GM23248 (cell line): ENCODE data around the gene FBF1. TPM values are rescaled to one million over a fixed set of nuclear protein-coding genes. Genes with fewer than 3 reads are reported as not detected.

ENCODE experiments used
- DNase-seq: peaks from one replicate; pipeline ENCODE4 v3.0.0-alpha.2; 2015
- H2AFZ ChIP-seq: fragments of 200-600 bp; sonication (generic); 2 replicates; pipeline ENCODE4 v1.6.1; 2016; ENCODE audit warnings: antibody characterized with exemption
- H3F3A ChIP-seq: fragments of 200-600 bp; sonication (generic); 2 replicates; pipeline ENCODE4 v1.6.1; 2016; ENCODE audit warnings: mild to moderate bottlenecking, antibody characterized with exemption, mixed run types; ENCODE audit not compliant: insufficient read depth
- H3K27ac ChIP-seq: fragments of 200-600 bp; sonication (generic); 2 replicates; pipeline ENCODE4 v1.5.1; 2016; ENCODE audit warnings: mild to moderate bottlenecking
- H3K27me3 ChIP-seq: fragments of 200-600 bp; sonication (generic); replicated peaks from 2 replicates; pipeline ENCODE4 v1.6.1; 2016; ENCODE audit warnings: mild to moderate bottlenecking; ENCODE audit not compliant: insufficient read depth
- H3K36me3 ChIP-seq: fragments of 200-600 bp; sonication (generic); 2 replicates; pipeline ENCODE4 v1.6.1; 2016; ENCODE audit warnings: low read depth, mild to moderate bottlenecking
- H3K4me1 ChIP-seq: fragments of 200-600 bp; sonication (generic); 2 replicates; pipeline ENCODE4 v1.6.1; 2016; ENCODE audit warnings: mild to moderate bottlenecking; ENCODE audit not compliant: insufficient read depth
- H3K4me2 ChIP-seq: fragments of 200-600 bp; sonication (generic); one replicate; pipeline ENCODE4 v1.6.1; 2016; ENCODE audit warnings: mild to moderate bottlenecking; ENCODE audit not compliant: unreplicated experiment
- H3K4me3 ChIP-seq: fragments of 200-600 bp; sonication (generic); 2 replicates; pipeline ENCODE4 v1.5.1; 2016; ENCODE audit warnings: mild to moderate bottlenecking
- H3K79me2 ChIP-seq: fragments of 200-600 bp; sonication (generic); 2 replicates; pipeline ENCODE4 v1.6.1; 2016; ENCODE audit warnings: mild to moderate bottlenecking; ENCODE audit not compliant: insufficient read depth
- H3K9ac ChIP-seq: fragments of 200-600 bp; sonication (generic); 2 replicates; pipeline ENCODE4 v1.6.1; 2016; ENCODE audit warnings: mild to moderate bottlenecking
- H3K9me2 ChIP-seq: fragments of 200-600 bp; sonication (generic); 2 replicates; pipeline ENCODE4 v1.6.1; 2016; ENCODE audit warnings: mixed run types, mild to moderate bottlenecking, moderate library complexity; ENCODE audit not compliant: insufficient read depth
- H3K9me3 ChIP-seq: fragments of 200-600 bp; sonication (generic); one replicate; pipeline ENCODE4 v1.6.1; 2017; ENCODE audit warnings: low read depth
- H4K20me1 ChIP-seq: fragments of 200-600 bp; sonication (generic); 2 replicates; pipeline ENCODE4 v1.6.0; 2016; ENCODE audit not compliant: insufficient read depth
- EZH2 ChIP-seq: fragments of 200-600 bp; sonication (generic); IDR thresholded peaks from 2 replicates; pipeline ENCODE4 v1.6.1; 2018; ENCODE audit warnings: antibody characterized with exemption, mild to moderate bottlenecking; ENCODE audit not compliant: insufficient read depth, poor library complexity, severe bottlenecking
- EZH2phosphoT487 ChIP-seq: fragments of 200-600 bp; sonication (generic); IDR thresholded peaks from 2 replicates; pipeline ENCODE4 v1.6.1; 2018; ENCODE audit warnings: antibody characterized with exemption, moderate library complexity, mild to moderate bottlenecking, low read depth; ENCODE audit not compliant: insufficient read depth
- WGBS, 2 experiments: methylation state at CpG; one replicate each; pipeline ENCODE4 v1.1.6; 2015 to 2017; ENCODE audit warnings: low lambda C conversion rate in 2 of 2, low coverage in 1 of 2; ENCODE audit errors: missing lambda C conversion rate in 2 of 2; 5-methylcytosine and 5-hydroxymethylcytosine counted together
- in situ Hi-C: fragments of 300-500 bp; cut with MboI; formaldehyde crosslinking; loops from 2 replicates; pipeline ENCODE4 v1.15.0; 2020
- polyA plus RNA-seq: library from polyadenylated mRNA; unstranded; fragments of >200 nt; fragmentation: Nextera tagmentation; extraction: Ambion mirVana; gene quantifications from 2 replicates; pipeline ENCODE4 v1.2.1, GENCODE V29; 2016
- total RNA-seq: library from RNA; depleted of rRNA; stranded (reverse); fragments of >200 nt; shearing (Covaris generic); gene quantifications from 2 replicates; pipeline ENCODE4 v1.2.3, GENCODE V29; 2014; rRNA removed

FBF1 gene, protein sequence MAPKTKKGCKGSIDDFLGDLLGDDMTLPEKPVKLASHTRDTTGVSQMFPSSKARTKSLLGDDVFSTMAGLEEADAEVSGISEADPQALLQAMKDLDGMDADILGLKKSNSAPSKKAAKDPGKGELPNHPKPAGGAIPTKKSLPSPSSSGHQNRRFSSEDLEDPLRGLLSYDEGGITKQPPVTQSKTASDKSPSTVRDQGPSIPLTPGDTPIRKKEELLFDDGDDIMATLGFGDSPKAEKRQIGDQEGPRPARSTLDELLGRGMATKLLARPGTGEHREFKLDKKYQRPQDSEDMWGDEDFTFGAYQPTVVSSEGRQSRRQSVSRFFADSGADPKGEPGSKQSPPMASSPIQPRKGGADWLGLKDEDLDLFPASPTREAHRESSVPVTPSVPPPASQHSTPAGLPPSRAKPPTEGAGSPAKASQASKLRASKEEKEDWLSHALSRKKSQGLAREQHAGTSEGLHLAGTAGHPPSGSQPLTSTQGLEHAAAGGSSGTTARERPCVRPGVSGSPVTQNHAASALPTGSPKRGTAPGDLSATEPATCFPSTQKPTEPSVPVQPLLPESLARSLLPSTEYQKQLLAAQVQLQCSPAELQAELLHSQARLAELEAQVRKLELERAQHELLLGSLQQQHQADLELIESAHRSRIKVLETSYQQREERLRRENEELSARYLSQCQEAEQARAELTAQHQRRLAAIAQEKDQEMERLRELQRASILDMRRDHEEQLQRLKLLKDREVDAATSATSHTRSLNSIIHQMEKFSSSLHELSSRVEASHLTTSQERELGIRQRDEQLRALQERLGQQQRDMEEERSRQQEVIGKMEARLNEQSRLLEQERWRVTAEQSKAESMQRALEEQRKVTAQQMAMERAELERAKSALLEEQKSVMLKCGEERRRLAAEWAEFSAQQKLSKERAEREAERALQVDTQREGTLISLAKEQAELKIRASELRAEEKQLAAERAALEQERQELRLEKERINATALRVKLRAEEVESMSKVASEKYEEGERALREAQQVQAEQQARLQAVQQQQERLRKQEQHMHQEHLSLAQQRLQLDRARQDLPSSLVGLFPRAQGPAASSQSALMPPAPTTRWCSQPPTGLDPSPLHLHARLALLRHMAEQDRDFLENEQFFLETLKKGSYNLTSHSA
- total RNA-seq (8.3 and 16.6 TPM in 2 replicates), polyA plus RNA-seq (4.3 TPM in 2 replicates)

DNA sequence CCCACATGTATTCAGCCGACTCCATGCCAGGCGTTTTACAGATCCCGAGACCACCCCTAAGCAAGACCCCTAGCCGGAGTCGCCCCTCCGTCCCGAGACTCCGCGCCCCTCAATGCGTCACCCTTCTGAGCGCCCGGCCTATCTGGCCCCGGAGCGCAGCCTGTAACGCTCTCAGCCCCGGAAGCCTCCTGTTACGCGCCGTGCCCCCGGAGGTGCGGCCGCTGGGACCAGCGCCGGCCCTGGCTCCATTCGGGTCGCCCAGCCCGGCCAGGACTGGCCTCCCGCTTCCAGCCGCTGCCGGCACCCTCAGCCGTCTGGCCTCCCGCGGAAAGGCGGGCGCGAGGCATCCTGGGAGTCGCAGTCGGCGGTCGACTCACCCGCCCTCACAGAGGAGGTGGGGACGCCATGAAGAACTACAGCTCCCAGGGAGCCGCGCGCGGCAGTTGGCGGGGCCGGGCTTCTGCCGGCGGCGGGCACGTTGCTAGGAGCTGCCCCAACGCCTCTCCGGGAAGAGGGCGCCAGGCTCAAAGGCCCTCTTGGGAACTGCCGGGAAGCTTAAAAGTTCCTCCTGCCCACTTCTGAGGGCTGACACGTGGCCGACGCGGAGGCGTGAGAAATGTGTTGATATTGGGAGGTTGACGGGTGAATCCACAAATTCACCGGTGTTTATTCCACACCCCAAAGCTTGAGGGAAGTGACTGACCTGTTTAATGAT lies at the start of gene FBF1:
TSS of gene FBF1 (minus strand) at position 316 of the 715 bp plus-strand sequence. CDS start 2,893 bp downstream, outside the sequence.
- H3K27me3 ChIP-seq, result no peaks in the 10 kb centered on the region
- peak within 1 kb of the TSS; percentile 94 for H2AFZ ChIP-seq
- TF ChIP-seq EZH2, result no peak
- TF ChIP-seq EZH2phosphoT487, result no peak
- H3K4me2 ChIP-seq, result peak within 1 kb of the TSS; percentile 98
- H3K4me1 ChIP-seq, result 0 out of 2 replicates have a peak, but pooled peaks cover 6% of the 10 kb centered on the region
- peaks cover 8% of the 10 kb centered on the region; the same call in 1 of the 2 replicates for H3K36me3 ChIP-seq
- no peaks in the 10 kb centered on the region for H3K9me2 ChIP-seq
- H4K20me1 ChIP-seq, result no peaks in the 10 kb centered on the region
- peak; percentile 99 for DNase-seq
- in situ Hi-C loops, result no loop called here
- H3K9ac ChIP-seq, result peak within 1 kb of the TSS; percentile 92
- peak within 1 kb of the TSS; percentile 61 for H3K27ac ChIP-seq
- peak within 1 kb of the TSS; percentile 97 for H3K4me3 ChIP-seq
- H3K9me3 ChIP-seq, result no peaks in the 10 kb centered on the region
- WGBS, 2 experiments, result 2% methylated on average over 53 to 58 of the region's 63 CpGs
- no peaks in the 10 kb centered on the region for H3K79me2 ChIP-seq
- peaks cover 15% of the 10 kb centered on the region for H3F3A ChIP-seq

DNA sequence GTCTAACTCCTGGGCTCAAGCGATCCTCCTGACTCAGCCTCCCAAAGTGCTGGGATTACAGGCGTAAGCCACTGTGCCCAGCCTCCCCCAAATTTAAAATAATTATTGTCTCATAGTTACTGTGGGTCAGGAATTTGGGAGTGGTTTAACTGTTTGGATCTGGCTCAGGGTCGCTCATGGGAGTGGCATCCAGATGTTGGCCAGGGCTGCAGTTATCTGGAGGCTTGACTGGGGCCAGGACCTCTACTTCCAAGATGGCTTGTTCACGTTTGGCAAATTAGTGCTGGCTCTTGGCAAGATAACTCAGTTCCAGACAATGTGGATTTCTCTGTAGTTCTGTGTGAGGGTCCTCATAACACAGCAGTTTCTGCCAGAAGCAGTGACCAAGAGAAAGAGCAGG lies 46.2 kb upstream of the FBF1 start:
- Histone ChIP-seq H3F3A (peaks cover 19% of the 10 kb centered on the region), H4K20me1 (no peaks in the 10 kb centered on the region), H3K4me1 (peaks cover 20% of the 10 kb centered on the region), H3K4me2 (no peak overlapping the region), H3K27ac (no peak overlapping the region), H3K9ac (no peak overlapping the region), H3K27me3 (no peaks in the 10 kb centered on the region), H3K36me3 (no peaks in the 10 kb centered on the region), H3K9me3 (no peaks in the 10 kb centered on the region), H3K4me3 (no peak overlapping the region), H2AFZ (no peak overlapping the region), H3K9me2 (no peaks in the 10 kb centered on the region), H3K79me2 (peaks cover 9% of the 10 kb centered on the region; the same call in 1 of the 2 replicates)
- TF ChIP-seq EZH2phosphoT487 (no peak), EZH2 (no peak)
- no peak for DNase-seq
- 22 to 38% methylated on average over 4 of the region's 4 CpGs for WGBS, 2 experiments
- in situ Hi-C loops, result no loop called here

DNA sequence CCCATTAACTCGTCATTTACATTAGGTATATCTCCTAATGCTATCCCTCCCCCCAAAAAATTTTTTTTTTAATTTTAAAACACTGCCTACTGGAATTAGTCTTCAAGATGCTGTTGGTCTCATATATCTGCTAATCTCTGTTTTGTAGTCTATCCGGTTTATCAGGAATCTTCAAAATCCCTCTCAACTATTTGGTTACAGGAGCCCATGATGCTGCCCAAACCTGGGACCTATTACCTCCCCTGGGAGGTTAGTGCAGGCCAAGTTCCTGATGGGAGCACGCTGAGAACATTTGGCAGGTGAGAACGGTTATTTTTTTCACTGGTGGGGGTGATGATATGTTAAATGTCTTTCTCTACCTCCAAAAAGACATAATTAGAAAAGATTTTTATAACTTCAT lies 45.1 kb upstream of the FBF1 start:
- no peaks in the 10 kb centered on the region for H3K9me2 ChIP-seq
- TF ChIP-seq EZH2phosphoT487, result no peak
- no peak for TF ChIP-seq EZH2
- no peak overlapping the region for H3K27ac ChIP-seq
- no peak overlapping the region for H2AFZ ChIP-seq
- H3K27me3 ChIP-seq, result no peaks in the 10 kb centered on the region
- peaks cover 30% of the 10 kb centered on the region for H3F3A ChIP-seq
- H3K4me3 ChIP-seq, result no peak overlapping the region
- 92 to 94% methylated on average over 4 of the region's 4 CpGs for whole genome bisulfite sequencing, 2 experiments
- H3K36me3 ChIP-seq, result no peaks in the 10 kb centered on the region
- H3K4me2 ChIP-seq, result no peak overlapping the region
- in situ Hi-C loops, result no loop called here
- peaks cover 31% of the 10 kb centered on the region for H3K4me1 ChIP-seq
- H3K79me2 ChIP-seq, result peaks cover 9% of the 10 kb centered on the region; the same call in 1 of the 2 replicates
- DNase-seq, result no peak
- no peaks in the 10 kb centered on the region for H3K9me3 ChIP-seq
- H3K9ac ChIP-seq, result no peak overlapping the region
- H4K20me1 ChIP-seq, result no peaks in the 10 kb centered on the region
